ENCODE measurements around the gene SLC6A19.

DNA sequence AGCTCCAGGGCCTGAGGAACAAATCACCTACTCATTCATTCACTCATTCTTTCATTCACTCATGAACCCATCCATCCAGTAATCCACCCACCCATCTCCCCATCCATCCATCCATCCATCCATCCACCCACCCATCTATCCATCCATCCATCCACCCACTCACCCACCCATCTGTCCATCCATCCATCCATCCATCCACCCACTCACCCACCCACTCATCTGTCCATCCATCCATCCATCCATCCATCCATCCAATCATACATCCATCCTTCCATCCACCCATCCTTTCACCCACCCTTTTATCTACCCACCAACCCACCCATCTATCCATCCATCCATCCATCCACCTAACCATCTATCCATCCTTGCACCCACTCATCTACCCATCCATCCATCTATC lies 35.5 kb upstream of the SLC6A19 start:
- TF ChIP-seq, protein P1, sequence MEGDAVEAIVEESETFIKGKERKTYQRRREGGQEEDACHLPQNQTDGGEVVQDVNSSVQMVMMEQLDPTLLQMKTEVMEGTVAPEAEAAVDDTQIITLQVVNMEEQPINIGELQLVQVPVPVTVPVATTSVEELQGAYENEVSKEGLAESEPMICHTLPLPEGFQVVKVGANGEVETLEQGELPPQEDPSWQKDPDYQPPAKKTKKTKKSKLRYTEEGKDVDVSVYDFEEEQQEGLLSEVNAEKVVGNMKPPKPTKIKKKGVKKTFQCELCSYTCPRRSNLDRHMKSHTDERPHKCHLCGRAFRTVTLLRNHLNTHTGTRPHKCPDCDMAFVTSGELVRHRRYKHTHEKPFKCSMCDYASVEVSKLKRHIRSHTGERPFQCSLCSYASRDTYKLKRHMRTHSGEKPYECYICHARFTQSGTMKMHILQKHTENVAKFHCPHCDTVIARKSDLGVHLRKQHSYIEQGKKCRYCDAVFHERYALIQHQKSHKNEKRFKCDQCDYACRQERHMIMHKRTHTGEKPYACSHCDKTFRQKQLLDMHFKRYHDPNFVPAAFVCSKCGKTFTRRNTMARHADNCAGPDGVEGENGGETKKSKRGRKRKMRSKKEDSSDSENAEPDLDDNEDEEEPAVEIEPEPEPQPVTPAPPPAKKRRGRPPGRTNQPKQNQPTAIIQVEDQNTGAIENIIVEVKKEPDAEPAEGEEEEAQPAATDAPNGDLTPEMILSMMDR (conservative IDR thresholded peaks at IDR 0.05; ENCODE audit: low read depth, low read length): no peak
- TF ChIP-seq EZH2 (IDR thresholded peaks at IDR 0.05; ENCODE audit: borderline replicate concordance, low read depth, low read length, poor library complexity, severe bottlenecking): no peak

Data from A673 (cell line).